Fibroblast of lung (primary cell): Measurements from ENCODE around the gene PTPN2. TPM values are rescaled to one million over a fixed set of nuclear protein-coding genes. Genes with fewer than 3 reads are reported as not detected.

Experiments used
- DNase-seq, 2 donors: peaks; one replicate each; pipeline versions ENCODE4 v3.0.0 to v3.0.0-alpha.2; 2010; ENCODE audit warnings: low read depth in 2 of 2
- H2AFZ ChIP-seq: 2 replicates; pipeline ENCODE4 v1.5.1; 2012; ENCODE audit warnings: low read length, control low read depth, inconsistent platforms
- H3K27ac ChIP-seq: 2 replicates; pipeline ENCODE4 v1.5.1; 2011; ENCODE audit warnings: low read length, control low read depth; ENCODE audit not compliant: insufficient read depth
- H3K27me3 ChIP-seq: 2 replicates; pipeline ENCODE4 v1.5.1; 2011; ENCODE audit warnings: mild to moderate bottlenecking, low read length; ENCODE audit not compliant: control insufficient read depth, insufficient read depth
- H3K36me3 ChIP-seq: 2 replicates; pipeline ENCODE4 v1.5.1; 2011; ENCODE audit warnings: low read length; ENCODE audit not compliant: control insufficient read depth, insufficient read depth
- H3K4me1 ChIP-seq: 2 replicates; pipeline ENCODE4 v1.5.1; 2011; ENCODE audit warnings: low read length; ENCODE audit not compliant: control insufficient read depth, insufficient read depth; ENCODE audit errors: extremely low read depth
- H3K4me2 ChIP-seq: 2 replicates; pipeline ENCODE4 v1.5.1; 2011; ENCODE audit warnings: low read length, control low read depth; ENCODE audit not compliant: insufficient read depth; ENCODE audit errors: extremely low read depth
- H3K4me3 ChIP-seq, 4 experiments: fragments of 200-600 bp in 1 of 4; sonication (generic) in 1 of 4; replicated peaks in 1 of 4; 2 replicates each; pipeline ENCODE4 v1.5.1; 2011 to 2016; ENCODE audit warnings: low read length in 4 of 4, low read depth in 3 of 4, mild to moderate bottlenecking in 3 of 4, control low read depth in 2 of 4, inconsistent platforms in 1 of 4, mixed read lengths in 1 of 4; ENCODE audit not compliant: insufficient read depth in 1 of 4; ENCODE audit errors: control extremely low read depth in 1 of 4
- H3K79me2 ChIP-seq: 2 replicates; pipeline ENCODE4 v1.5.1; 2012; ENCODE audit warnings: mild to moderate bottlenecking, low read length, inconsistent platforms; ENCODE audit not compliant: control insufficient read depth, insufficient read depth
- H3K9ac ChIP-seq: 2 replicates; pipeline ENCODE4 v1.5.1; 2011; ENCODE audit warnings: mild to moderate bottlenecking, low read length, control low read depth; ENCODE audit not compliant: insufficient read depth
- H3K9me3 ChIP-seq: 2 replicates; pipeline ENCODE4 v1.5.1; 2012; ENCODE audit warnings: low read depth, low read length; ENCODE audit not compliant: control insufficient read depth, insufficient read depth
- H4K20me1 ChIP-seq: 2 replicates; pipeline ENCODE4 v1.5.1; 2011; ENCODE audit warnings: low read length; ENCODE audit not compliant: control insufficient read depth, insufficient read depth; ENCODE audit errors: extremely low read depth
- CTCF ChIP-seq, 2 donors: IDR thresholded peaks in 1 of 2; conservative IDR thresholded peaks in 1 of 2; 1 replicate in 1 of 2; 2 replicates in 1 of 2; pipeline ENCODE4 v1.5.1; 2011 to 2012; ENCODE audit warnings: low read length in 2 of 2, control low read depth in 1 of 2, inconsistent platforms in 1 of 2, low read depth in 1 of 2, mild to moderate bottlenecking in 1 of 2
- EZH2 ChIP-seq: IDR thresholded peaks from 2 replicates; pipeline ENCODE4 v1.5.1; 2012; ENCODE audit warnings: low read length, control low read depth, mild to moderate bottlenecking; ENCODE audit errors: missing control alignments
- polyA plus RNA-seq, 2 donors: library from polyadenylated mRNA; depleted of rRNA in 1 of 2; stranded (reverse) in 1 of 2; unstranded in 1 of 2; fragments of >200 nt; gene quantifications; 2 replicates each; pipeline ENCODE4 v1.2.1, GENCODE V29; 2011 to 2012; ENCODE audit warnings: missing spikeins in 1 of 2
- total RNA-seq: library from RNA; depleted of rRNA; stranded (reverse); fragments of >200 nt; gene quantifications from 2 replicates; pipeline ENCODE4 v1.2.1, GENCODE V29; 2014

Gene PTPN2
- total and polyA plus RNA-seq, 2 donors (not counting 1 experiment from before 2014, with no cell fraction given) = 23.6 to 23.7 TPM

- no peaks in the 10 kb centered on the region for H3K4me1 ChIP-seq
- H3K36me3 ChIP-seq = no peaks in the 10 kb centered on the region
- no peaks in the 10 kb centered on the region for H3K79me2 ChIP-seq
- H3K9ac ChIP-seq = no peak overlapping the region
- TF ChIP-seq CTCF (conservative IDR thresholded peaks at IDR 0.05 in 1 of 2, IDR thresholded peaks at IDR 0.05 in 1 of 2; ENCODE audit: low read depth in 1 of 2, low read length in 2 of 2) (no peak), EZH2 (no peak)
- no peak overlapping the region for H3K27ac ChIP-seq
- no peaks in the 10 kb centered on the region for H3K27me3 ChIP-seq
- H3K4me3 ChIP-seq = no peak overlapping the region
- H3K9me3 ChIP-seq = no peaks in the 10 kb centered on the region
- H3K4me2 ChIP-seq = no peak overlapping the region
- no peaks in the 10 kb centered on the region for H4K20me1 ChIP-seq
- peak in 1 of 2 donors; percentile 24 for DNase-seq
- no peak overlapping the region for H2AFZ ChIP-seq
Measured at GRCh38 chr18:12928206-12928605, 44.2 kb upstream of the PTPN2 start.

GRCh38 chr18:12924616-12925015 lies 40.6 kb upstream of the PTPN2 start:
- no peaks in the 10 kb centered on the region for H3K36me3 ChIP-seq
- no peaks in the 10 kb centered on the region for H3K9me3 ChIP-seq
- TF ChIP-seq EZH2 (no peak), CTCF (conservative IDR thresholded peaks at IDR 0.05 in 1 of 2, IDR thresholded peaks at IDR 0.05 in 1 of 2; ENCODE audit: low read depth in 1 of 2, low read length in 2 of 2) (no peak)
- H3K4me1 ChIP-seq = no peaks in the 10 kb centered on the region
- no peak overlapping the region for H3K9ac ChIP-seq
- no peak overlapping the region for H3K4me3 ChIP-seq
- no peaks in the 10 kb centered on the region for H3K27me3 ChIP-seq
- H3K79me2 ChIP-seq = no peaks in the 10 kb centered on the region
- no peak overlapping the region for H3K27ac ChIP-seq
- H2AFZ ChIP-seq = no peak overlapping the region
- no peaks in the 10 kb centered on the region for H4K20me1 ChIP-seq
- no peak overlapping the region for H3K4me2 ChIP-seq
- DNase-seq = no peak

GRCh38 chr18:12922266-12922665 lies 38.2 kb upstream of the PTPN2 start:
- no peaks in the 10 kb centered on the region for H3K27me3 ChIP-seq
- no peak overlapping the region for H3K9ac ChIP-seq
- H3K27ac ChIP-seq = no peak overlapping the region
- no peak overlapping the region for H2AFZ ChIP-seq
- DNase-seq = no peak
- H3K4me1 ChIP-seq = no peaks in the 10 kb centered on the region
- no peak overlapping the region for H3K4me3 ChIP-seq
- H4K20me1 ChIP-seq = no peaks in the 10 kb centered on the region
- no peak overlapping the region for H3K4me2 ChIP-seq
- no peaks in the 10 kb centered on the region for H3K9me3 ChIP-seq
- H3K79me2 ChIP-seq = no peaks in the 10 kb centered on the region
- TF ChIP-seq EZH2 (no peak), CTCF (conservative IDR thresholded peaks at IDR 0.05 in 1 of 2, IDR thresholded peaks at IDR 0.05 in 1 of 2; ENCODE audit: low read depth in 1 of 2, low read length in 2 of 2) (no peak)
- no peaks in the 10 kb centered on the region for H3K36me3 ChIP-seq
